ENCODE data around the gene NTRK2.

Gene NTRK2

DNA sequence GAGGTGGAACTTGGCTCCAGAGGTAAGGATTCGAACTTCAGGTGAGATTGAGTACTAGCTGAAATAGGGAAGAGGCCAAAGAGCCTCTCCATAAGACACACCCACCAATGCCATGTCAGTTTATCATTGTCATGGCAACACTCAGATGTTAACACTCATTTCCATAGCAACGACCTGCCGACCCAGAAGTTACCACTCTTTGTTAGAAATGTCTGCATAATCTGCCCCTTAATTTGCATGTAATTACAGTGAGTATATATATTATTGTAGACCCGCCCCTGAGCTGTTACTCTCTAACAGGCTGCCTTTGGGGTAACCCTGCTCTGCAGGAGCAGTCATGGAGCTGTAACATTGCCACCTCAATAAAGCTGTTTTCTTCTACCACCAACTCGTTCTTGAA lies 10.2 kb upstream of the NTRK2 start:
- no peak overlapping the region for H3K27ac ChIP-seq (ENCODE audit: low read depth, low read length, poor library complexity, severe bottlenecking)
- no peak for TF ChIP-seq EZH2 (IDR thresholded peaks at IDR 0.05; ENCODE audit: borderline replicate concordance, low read length)
- TF ChIP-seq, protein P1, sequence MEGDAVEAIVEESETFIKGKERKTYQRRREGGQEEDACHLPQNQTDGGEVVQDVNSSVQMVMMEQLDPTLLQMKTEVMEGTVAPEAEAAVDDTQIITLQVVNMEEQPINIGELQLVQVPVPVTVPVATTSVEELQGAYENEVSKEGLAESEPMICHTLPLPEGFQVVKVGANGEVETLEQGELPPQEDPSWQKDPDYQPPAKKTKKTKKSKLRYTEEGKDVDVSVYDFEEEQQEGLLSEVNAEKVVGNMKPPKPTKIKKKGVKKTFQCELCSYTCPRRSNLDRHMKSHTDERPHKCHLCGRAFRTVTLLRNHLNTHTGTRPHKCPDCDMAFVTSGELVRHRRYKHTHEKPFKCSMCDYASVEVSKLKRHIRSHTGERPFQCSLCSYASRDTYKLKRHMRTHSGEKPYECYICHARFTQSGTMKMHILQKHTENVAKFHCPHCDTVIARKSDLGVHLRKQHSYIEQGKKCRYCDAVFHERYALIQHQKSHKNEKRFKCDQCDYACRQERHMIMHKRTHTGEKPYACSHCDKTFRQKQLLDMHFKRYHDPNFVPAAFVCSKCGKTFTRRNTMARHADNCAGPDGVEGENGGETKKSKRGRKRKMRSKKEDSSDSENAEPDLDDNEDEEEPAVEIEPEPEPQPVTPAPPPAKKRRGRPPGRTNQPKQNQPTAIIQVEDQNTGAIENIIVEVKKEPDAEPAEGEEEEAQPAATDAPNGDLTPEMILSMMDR (IDR thresholded peaks at IDR 0.05; ENCODE audit: low read length): no peak
- no peaks in the 10 kb centered on the region for H4K20me1 ChIP-seq (ENCODE audit: insufficient read depth, low read length)
- no peaks in the 10 kb centered on the region for H3K36me3 ChIP-seq (ENCODE audit: insufficient read depth, low read length)
- no peak overlapping the region for H3K4me2 ChIP-seq (ENCODE audit: low read length)
- H3K79me2 ChIP-seq (ENCODE audit: insufficient read depth, low read length): no peaks in the 10 kb centered on the region
- H3K9me2 ChIP-seq (ENCODE audit: low read depth, low read length): no peaks in the 10 kb centered on the region
- no peak overlapping the region for H2AFZ ChIP-seq (ENCODE audit: low read length)
- no peaks in the 10 kb centered on the region for H3K4me1 ChIP-seq (ENCODE audit: insufficient read depth, low read length, severe bottlenecking)
- H3K4me3 ChIP-seq (ENCODE audit: low read depth, low read length, poor library complexity, severe bottlenecking): no peak overlapping the region
- H3F3A ChIP-seq (ENCODE audit: insufficient read depth, low read length): no peaks in the 10 kb centered on the region
- H3K27me3 ChIP-seq (ENCODE audit: insufficient read depth, low read length): no peaks in the 10 kb centered on the region
- no peaks in the 10 kb centered on the region for H3K9me3 ChIP-seq (ENCODE audit: low read length)
- H3K9ac ChIP-seq (ENCODE audit: low read length): no peak overlapping the region

DNA sequence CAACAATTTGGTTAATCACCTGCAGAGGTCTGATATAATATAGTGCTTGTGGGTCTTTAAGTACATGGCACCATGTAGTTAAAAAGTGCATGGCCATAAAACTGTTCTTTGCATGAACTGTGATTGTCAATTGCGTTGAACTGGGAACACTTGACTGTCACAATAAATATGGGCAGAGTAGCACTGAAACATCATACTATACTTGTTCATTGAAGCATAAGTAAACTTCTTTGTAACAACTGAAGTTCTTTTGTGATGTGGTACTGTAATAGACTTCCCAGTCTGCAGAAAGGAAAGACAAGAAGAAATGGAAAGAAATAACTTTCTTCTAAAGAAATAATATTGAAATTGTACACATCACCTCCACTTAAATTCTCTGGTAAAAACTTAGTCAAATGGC lies 9.8 kb upstream of the NTRK2 start:
- Histone ChIP-seq H3K27me3 (ENCODE audit: insufficient read depth, low read length) (no peaks in the 10 kb centered on the region), H3K79me2 (ENCODE audit: insufficient read depth, low read length) (no peaks in the 10 kb centered on the region), H3K4me1 (ENCODE audit: insufficient read depth, low read length, severe bottlenecking) (no peaks in the 10 kb centered on the region), H3F3A (ENCODE audit: insufficient read depth, low read length) (no peaks in the 10 kb centered on the region), H3K27ac (ENCODE audit: low read depth, low read length, poor library complexity, severe bottlenecking) (no peak overlapping the region), H3K4me3 (ENCODE audit: low read depth, low read length, poor library complexity, severe bottlenecking) (no peak overlapping the region), H3K4me2 (ENCODE audit: low read length) (no peak overlapping the region), H3K36me3 (ENCODE audit: insufficient read depth, low read length) (no peaks in the 10 kb centered on the region), H3K9me2 (ENCODE audit: low read depth, low read length) (no peaks in the 10 kb centered on the region), H3K9me3 (ENCODE audit: low read length) (no peaks in the 10 kb centered on the region), H3K9ac (ENCODE audit: low read length) (no peak overlapping the region), H4K20me1 (ENCODE audit: insufficient read depth, low read length) (no peaks in the 10 kb centered on the region), H2AFZ (ENCODE audit: low read length) (no peak overlapping the region)
- no peak for TF ChIP-seq EZH2 (IDR thresholded peaks at IDR 0.05; ENCODE audit: borderline replicate concordance, low read length)

DNA sequence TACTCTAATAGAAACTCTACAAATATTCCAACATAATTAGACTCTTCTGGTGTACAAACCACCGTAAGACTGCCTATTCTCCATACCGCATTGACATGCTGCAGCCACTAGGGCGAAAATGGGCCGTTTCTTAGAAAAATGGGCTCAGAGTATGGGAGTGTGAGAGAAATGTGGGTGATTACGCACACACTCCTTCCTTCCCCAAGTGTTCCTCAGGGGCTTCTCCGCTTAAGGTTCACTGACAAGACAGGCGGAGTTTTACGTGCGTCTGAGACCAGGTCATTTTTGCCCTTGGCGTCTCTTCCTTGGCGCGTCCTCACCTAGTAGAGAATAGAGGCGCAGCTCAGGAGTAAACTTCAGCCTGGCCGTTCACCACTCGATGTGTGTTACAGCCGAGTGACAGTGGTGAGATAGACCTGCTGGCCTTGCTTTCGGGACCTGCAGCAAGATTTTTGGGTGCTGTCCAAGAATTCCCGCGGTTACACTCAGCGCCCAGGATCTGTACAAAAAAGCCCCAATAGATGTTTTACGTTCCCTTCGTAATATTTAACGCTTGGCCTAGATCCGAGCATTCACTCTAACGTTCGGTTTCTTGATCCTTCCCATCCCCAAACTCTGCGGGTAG lies 1.8 kb upstream of the NTRK2 start:
- H3K4me3 ChIP-seq (ENCODE audit: low read depth, low read length, poor library complexity, severe bottlenecking): no peak overlapping the region
- no peaks in the 10 kb centered on the region for H4K20me1 ChIP-seq (ENCODE audit: insufficient read depth, low read length)
- no peaks in the 10 kb centered on the region for H3F3A ChIP-seq (ENCODE audit: insufficient read depth, low read length)
- no peaks in the 10 kb centered on the region for H3K4me1 ChIP-seq (ENCODE audit: insufficient read depth, low read length, severe bottlenecking)
- H3K9ac ChIP-seq (ENCODE audit: low read length): no peak overlapping the region
- H3K79me2 ChIP-seq (ENCODE audit: insufficient read depth, low read length): no peaks in the 10 kb centered on the region
- no peak overlapping the region for H3K27ac ChIP-seq (ENCODE audit: low read depth, low read length, poor library complexity, severe bottlenecking)
- no peaks in the 10 kb centered on the region for H3K27me3 ChIP-seq (ENCODE audit: insufficient read depth, low read length)
- no peak overlapping the region for H2AFZ ChIP-seq (ENCODE audit: low read length)
- no peaks in the 10 kb centered on the region for H3K9me3 ChIP-seq (ENCODE audit: low read length)
- no peak overlapping the region for H3K4me2 ChIP-seq (ENCODE audit: low read length)
- H3K36me3 ChIP-seq (ENCODE audit: insufficient read depth, low read length): no peaks in the 10 kb centered on the region
- TF ChIP-seq, protein P1 (IDR thresholded peaks at IDR 0.05; ENCODE audit: low read length): no peak; the same call in 1 of the 2 replicates
- TF ChIP-seq EZH2 (IDR thresholded peaks at IDR 0.05; ENCODE audit: borderline replicate concordance, low read length): no peak
- no peaks in the 10 kb centered on the region for H3K9me2 ChIP-seq (ENCODE audit: low read depth, low read length)
